Kidney epithelial cell (primary cell): ENCODE results near the gene ARGLU1. TPM values are rescaled to one million over a fixed set of nuclear protein-coding genes. Genes with fewer than 3 reads are reported as not detected.

Experiments used
- DNase-seq: peaks from one replicate; pipeline ENCODE4 v3.0.0-alpha.2; 2010; ENCODE audit warnings: low read depth
- H3K27me3 ChIP-seq: 2 replicates; pipeline ENCODE4 v1.6.0; 2011; ENCODE audit warnings: low read length; ENCODE audit not compliant: control insufficient read depth, insufficient read depth
- H3K36me3 ChIP-seq: 2 replicates; pipeline ENCODE4 v1.5.1; 2011; ENCODE audit warnings: low read length; ENCODE audit not compliant: control insufficient read depth, insufficient read depth
- H3K4me3 ChIP-seq: 2 replicates; pipeline ENCODE4 v1.5.1; 2011; ENCODE audit warnings: low read depth, mild to moderate bottlenecking, control low read depth, low read length
- CTCF ChIP-seq: IDR thresholded peaks from 2 replicates; pipeline ENCODE4 v1.5.1; 2011; ENCODE audit warnings: mild to moderate bottlenecking, moderate library complexity, low read length, control low read depth, inconsistent platforms; ENCODE audit not compliant: insufficient read depth, poor library complexity, severe bottlenecking
- total RNA-seq: library from RNA; depleted of rRNA; stranded (reverse); fragments of >200 nt; gene quantifications from 2 replicates; pipeline ENCODE4 v1.2.3, GENCODE V29; 2015

ARGLU1 gene
- total RNA-seq, 1 donor from 2014 or later: 50.1 TPM

- Histone ChIP-seq H3K27me3 (no peaks in the 10 kb centered on the region), H3K4me3 (no peak overlapping the region), H3K36me3 (no peaks in the 10 kb centered on the region)
- no peak for DNase-seq
- TF ChIP-seq CTCF: no peak
Observed at GRCh38 chr13:106527826-106528225, 40.1 kb downstream of the ARGLU1 start.

GRCh38 chr13:106527445-106527801 is 40.5 kb downstream of the ARGLU1 start:
- TF ChIP-seq CTCF: no peak
- Histone ChIP-seq H3K27me3 (no peaks in the 10 kb centered on the region), H3K36me3 (no peaks in the 10 kb centered on the region), H3K4me3 (no peak overlapping the region)
- DNase-seq: no peak

GRCh38 chr13:106526738-106527444 is 41.0 kb downstream of the ARGLU1 start:
- H3K36me3 ChIP-seq: no peaks in the 10 kb centered on the region
- no peaks in the 10 kb centered on the region for H3K27me3 ChIP-seq
- no peak for TF ChIP-seq CTCF
- no peak overlapping the region for H3K4me3 ChIP-seq
- DNase-seq: no peak

- no peak for DNase-seq
- no peaks in the 10 kb centered on the region for H3K27me3 ChIP-seq
- TF ChIP-seq CTCF: no peak
- H3K36me3 ChIP-seq: no peaks in the 10 kb centered on the region
- no peak overlapping the region for H3K4me3 ChIP-seq
Observed at GRCh38 chr13:106525865-106526264, 42.1 kb downstream of the ARGLU1 start.

GRCh38 chr13:106524108-106524507 is 43.8 kb downstream of the ARGLU1 start:
- no peak overlapping the region for H3K4me3 ChIP-seq
- H3K27me3 ChIP-seq: no peaks in the 10 kb centered on the region
- DNase-seq: no peak
- TF ChIP-seq CTCF: no peak
- H3K36me3 ChIP-seq: no peaks in the 10 kb centered on the region

- Histone ChIP-seq H3K4me3 (no peak overlapping the region), H3K27me3 (no peaks in the 10 kb centered on the region), H3K36me3 (no peaks in the 10 kb centered on the region)
- DNase-seq: no peak
- no peak for TF ChIP-seq CTCF
Observed at GRCh38 chr13:106523576-106523975, 44.4 kb downstream of the ARGLU1 start.
